ENCODE measurements around the gene PLA2G2A. TPM values are rescaled to one million over a fixed set of nuclear protein-coding genes. Genes with fewer than 3 reads are reported as not detected.

PLA2G2A gene
- total RNA-seq, 2 donors from 2014 or later = 9.3 to 57.7 TPM

DNA sequence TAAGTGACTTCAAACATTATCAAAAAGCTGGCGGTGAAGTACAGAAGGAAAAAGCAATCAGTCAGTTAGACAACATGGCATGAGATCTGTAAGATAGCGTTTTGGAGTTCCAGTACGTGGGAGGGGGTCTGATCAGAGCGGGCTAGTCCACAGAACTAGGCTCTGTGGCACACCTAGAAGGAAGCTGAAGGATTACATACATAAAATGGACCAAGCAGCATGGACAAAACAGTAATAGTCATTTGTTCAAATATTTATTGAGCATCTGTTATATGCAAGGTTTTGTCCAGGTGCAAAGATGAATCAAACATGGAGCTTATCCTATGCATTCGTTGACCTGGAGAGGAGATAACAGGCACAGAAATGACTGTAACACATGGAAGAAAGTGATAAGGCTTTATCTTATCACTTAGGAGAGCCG lies 33.1 kb downstream of the PLA2G2A start:
- Histone ChIP-seq H3K9me3 (peaks cover 0 to 1% (median 0%) of the 10 kb centered on the region in 3 donors), H3K27me3 (no peaks in the 10 kb centered on the region), H3K4me1 (peaks cover 4% of the 10 kb centered on the region), H3K27ac (no peak overlapping the region), H3K4me3 (no peak overlapping the region), H3K36me3 (replicated peaks in 1 of 2; ENCODE audit: insufficient read depth in 1 of 2, low read depth in 2 of 2) (no peaks in the 10 kb centered on the region)
- 16 to 28% methylated on average over 6 of the region's 6 CpGs for WGBS, 2 donors
- ATAC-seq = no peak
- intact Hi-C loops (cut with DNase I) = no loop called here
- no peak for DNase-seq
- TF ChIP-seq POLR2A (IDR thresholded peaks at IDR 0.05) (no peak), CTCF (IDR thresholded peaks at IDR 0.05) (no peak)

DNA sequence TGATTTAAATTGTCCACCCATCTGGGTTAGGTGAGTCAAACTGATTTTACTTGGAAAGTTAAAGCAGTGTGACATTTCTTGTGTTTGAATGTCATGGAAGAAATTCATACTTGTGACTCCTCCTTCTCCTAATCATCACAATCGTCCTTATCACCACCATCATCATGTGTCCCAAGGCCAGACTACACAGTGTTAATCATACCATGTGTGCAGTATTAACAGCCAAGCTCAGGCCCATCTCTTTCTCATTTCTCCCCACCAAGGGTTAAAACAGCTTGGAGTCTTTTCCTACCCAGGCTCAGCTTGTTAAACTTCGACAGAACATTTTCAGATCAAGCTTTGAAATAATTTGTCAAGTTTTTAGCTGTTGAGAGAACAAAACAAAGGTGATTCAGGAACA lies 33.5 kb downstream of the PLA2G2A start:
- no peak for TF ChIP-seq CTCF (IDR thresholded peaks at IDR 0.05)
- no peak for TF ChIP-seq POLR2A (IDR thresholded peaks at IDR 0.05)
- Histone ChIP-seq H3K27ac (no peak overlapping the region), H3K27me3 (no peaks in the 10 kb centered on the region), H3K4me3 (no peak overlapping the region), H3K9me3 (peaks cover 0 to 5% (median 0%) of the 10 kb centered on the region in 3 donors), H3K4me1 (peaks cover 4% of the 10 kb centered on the region), H3K36me3 (replicated peaks in 1 of 2; ENCODE audit: insufficient read depth in 1 of 2, low read depth in 2 of 2) (no peaks in the 10 kb centered on the region)
- ATAC-seq = no peak
- intact Hi-C loops (cut with DNase I) = no loop called here
- DNase-seq = no peak
- 2 to 4% methylated on average over 2 of the region's 2 CpGs for WGBS, 2 donors

DNA sequence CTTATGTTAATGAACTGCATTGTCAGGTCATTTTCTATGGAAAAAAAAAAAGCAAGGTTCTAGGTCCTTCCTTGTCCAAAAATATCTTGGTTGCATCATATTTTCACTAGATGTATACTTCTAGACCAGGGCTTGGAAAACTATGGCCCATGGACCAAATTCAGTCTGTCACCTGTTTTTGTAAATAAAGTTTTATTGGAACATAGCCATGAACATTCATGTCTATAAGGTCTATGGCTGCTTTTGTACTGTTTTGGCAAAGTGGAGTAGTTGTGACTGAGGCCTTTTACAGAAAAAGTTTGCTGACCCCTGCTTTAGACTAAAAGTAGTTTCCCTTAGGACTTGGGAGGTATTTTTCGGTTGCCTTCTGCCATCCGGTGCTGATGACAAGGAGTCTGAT lies 36.8 kb downstream of the PLA2G2A start:
- Histone ChIP-seq H3K4me3 (no peak overlapping the region), H3K4me1 (peaks cover 4% of the 10 kb centered on the region), H3K9me3 (peaks cover 0 to 6% (median 0%) of the 10 kb centered on the region in 3 donors), H3K27me3 (no peaks in the 10 kb centered on the region), H3K27ac (no peak overlapping the region), H3K36me3 (replicated peaks in 1 of 2; ENCODE audit: insufficient read depth in 1 of 2, low read depth in 2 of 2) (no peaks in the 10 kb centered on the region)
- no peak for TF ChIP-seq CTCF (IDR thresholded peaks at IDR 0.05)
- no peak for TF ChIP-seq POLR2A (IDR thresholded peaks at IDR 0.05)
- intact Hi-C loops (cut with DNase I) = no loop called here
- WGBS, 2 donors = 90 to 92% methylated on average over 2 of the region's 2 CpGs
- DNase-seq (no peak), ATAC-seq (no peak)

- Histone ChIP-seq H3K27ac (no peak overlapping the region), H3K9me3 (peaks cover 0 to 6% (median 0%) of the 10 kb centered on the region in 3 donors), H3K27me3 (no peaks in the 10 kb centered on the region), H3K4me1 (peaks cover 4% of the 10 kb centered on the region), H3K36me3 (replicated peaks in 1 of 2; ENCODE audit: insufficient read depth in 1 of 2, low read depth in 2 of 2) (no peaks in the 10 kb centered on the region), H3K4me3 (no peak overlapping the region)
- ATAC-seq (no peak), DNase-seq (no peak)
- TF ChIP-seq CTCF (IDR thresholded peaks at IDR 0.05) (no peak), POLR2A (IDR thresholded peaks at IDR 0.05) (no peak)
- intact Hi-C loops (cut with DNase I) = no loop called here
- 78 to 84% methylated on average over 3 of the region's 3 CpGs for WGBS, 2 donors
These were observed 37.3 kb downstream of the PLA2G2A start for GRCh38 chr1:19942088-19942487.

DNA sequence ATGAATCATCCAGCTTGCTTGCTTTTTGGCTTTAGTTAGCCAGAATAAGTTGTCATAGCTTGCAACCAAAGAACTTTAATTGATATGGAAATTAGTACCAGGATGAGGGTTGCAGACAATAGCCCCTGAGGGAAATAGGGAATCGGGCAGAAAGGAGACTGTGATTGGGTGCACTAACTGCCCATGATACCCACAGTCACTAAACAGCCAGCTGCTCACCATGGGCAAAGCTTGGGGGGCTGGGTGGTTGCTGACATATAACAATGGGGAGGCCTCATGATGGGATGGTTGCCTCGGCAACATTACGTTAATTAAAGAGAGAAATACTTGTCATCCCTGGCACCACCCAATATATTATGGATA lies 38.2 kb downstream of the PLA2G2A start:
- H3K36me3 ChIP-seq (replicated peaks in 1 of 2; ENCODE audit: insufficient read depth in 1 of 2, low read depth in 2 of 2) = no peaks in the 10 kb centered on the region
- TF ChIP-seq POLR2A (IDR thresholded peaks at IDR 0.05) = no peak
- TF ChIP-seq CTCF (IDR thresholded peaks at IDR 0.05) = no peak
- 76 to 97% methylated on average over 3 of the region's 3 CpGs for WGBS, 2 donors
- H3K27ac ChIP-seq = no peak overlapping the region
- intact Hi-C loops (cut with DNase I) = no loop called here
- DNase-seq (no peak), ATAC-seq (no peak)
- H3K4me3 ChIP-seq = no peak overlapping the region
- H3K4me1 ChIP-seq = no peaks in the 10 kb centered on the region
- peaks cover 0 to 6% (median 0%) of the 10 kb centered on the region in 3 donors for H3K9me3 ChIP-seq
- H3K27me3 ChIP-seq = no peaks in the 10 kb centered on the region
